Left lobe of liver (tissue), 2 donors: ENCODE data around the gene RNF215. TPM values are rescaled to one million over a fixed set of nuclear protein-coding genes. Genes with fewer than 3 reads are reported as not detected.

Experiments used
- ATAC-seq: fragments of 200-7000 bp; cut with Tn5 transposase; one replicate; pipeline ENCODE4 v1.9.1; 2020; ENCODE audit warnings: mild to moderate bottlenecking, moderate library complexity
- DNase-seq: peaks from one replicate; pipeline ENCODE4 v3.0.0-alpha.2; 2020; ENCODE audit warnings: low spot score
- total RNA-seq: library from RNA; stranded (reverse); gene quantifications from one replicate; pipeline ENCODE4 v1.2.1, GENCODE V29; 2021
- donor health status: DM: no; HTN: no; CAD: no; lungs with moderate emphysema.
- donor health status: DM: no; HTN: yes; CAD: no.

RNF215 gene
- total RNA-seq, 1 donor from 2014 or later = 8.7 TPM

DNA sequence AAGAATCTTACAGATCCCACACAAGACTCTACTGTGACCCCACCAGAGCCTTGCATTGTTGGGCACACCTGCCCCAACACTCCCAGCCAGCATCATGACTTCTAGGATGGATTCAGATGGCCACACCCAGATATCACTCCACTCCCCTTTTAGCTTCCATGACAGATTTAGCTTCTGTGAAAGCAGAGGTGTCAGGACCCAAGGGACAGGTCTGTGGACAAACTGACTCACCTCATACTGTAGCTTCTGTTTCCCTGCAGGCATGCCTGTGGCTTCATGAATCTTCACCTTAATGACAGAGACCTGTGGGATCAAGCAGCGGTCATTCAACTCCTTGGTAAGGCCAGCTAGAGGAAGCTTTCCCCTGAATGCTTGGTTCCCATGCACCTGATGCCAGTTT, 52.0 kb downstream of the RNF215 start:
- no peak for DNase-seq
- ATAC-seq = no peak

DNA sequence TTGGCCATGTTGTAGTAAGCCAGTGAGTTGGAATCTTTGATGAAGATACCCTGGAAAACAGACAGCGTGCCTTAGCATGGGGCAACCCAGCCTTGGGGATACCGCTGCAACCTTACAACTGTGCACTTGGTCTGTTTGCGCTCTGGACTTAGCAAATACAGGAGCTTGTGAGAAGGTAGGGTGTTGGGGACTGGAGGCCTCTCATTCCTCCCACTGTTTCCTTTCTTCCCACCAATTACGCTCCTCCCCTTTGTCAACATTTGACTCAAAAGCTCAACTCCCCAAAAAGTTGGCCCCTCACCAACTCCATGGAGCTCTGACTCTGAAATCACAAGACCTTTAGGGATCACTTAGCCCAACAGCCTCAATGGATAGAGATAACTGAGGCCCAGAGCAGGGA, 52.6 kb downstream of the RNF215 start:
- DNase-seq (no peak), ATAC-seq (no peak)

DNA sequence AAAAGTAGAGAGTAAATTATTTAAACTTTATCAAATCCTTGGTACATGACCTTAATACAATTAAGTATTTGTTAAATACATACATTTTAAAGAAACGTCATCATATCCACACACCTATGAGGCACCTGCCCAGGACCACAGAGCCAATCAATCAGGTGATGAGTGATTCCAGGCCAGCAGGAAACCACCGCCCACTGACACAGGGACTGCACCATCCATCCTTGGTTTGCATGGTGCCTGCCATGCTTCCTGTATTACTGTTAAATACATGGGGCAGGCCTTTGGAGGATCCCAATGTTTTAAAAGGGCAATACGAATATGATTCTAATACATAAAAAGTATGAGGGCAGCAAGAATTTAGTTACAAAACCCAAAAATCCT, 53.5 kb downstream of the RNF215 start:
- ATAC-seq (no peak), DNase-seq (no peak)

DNA sequence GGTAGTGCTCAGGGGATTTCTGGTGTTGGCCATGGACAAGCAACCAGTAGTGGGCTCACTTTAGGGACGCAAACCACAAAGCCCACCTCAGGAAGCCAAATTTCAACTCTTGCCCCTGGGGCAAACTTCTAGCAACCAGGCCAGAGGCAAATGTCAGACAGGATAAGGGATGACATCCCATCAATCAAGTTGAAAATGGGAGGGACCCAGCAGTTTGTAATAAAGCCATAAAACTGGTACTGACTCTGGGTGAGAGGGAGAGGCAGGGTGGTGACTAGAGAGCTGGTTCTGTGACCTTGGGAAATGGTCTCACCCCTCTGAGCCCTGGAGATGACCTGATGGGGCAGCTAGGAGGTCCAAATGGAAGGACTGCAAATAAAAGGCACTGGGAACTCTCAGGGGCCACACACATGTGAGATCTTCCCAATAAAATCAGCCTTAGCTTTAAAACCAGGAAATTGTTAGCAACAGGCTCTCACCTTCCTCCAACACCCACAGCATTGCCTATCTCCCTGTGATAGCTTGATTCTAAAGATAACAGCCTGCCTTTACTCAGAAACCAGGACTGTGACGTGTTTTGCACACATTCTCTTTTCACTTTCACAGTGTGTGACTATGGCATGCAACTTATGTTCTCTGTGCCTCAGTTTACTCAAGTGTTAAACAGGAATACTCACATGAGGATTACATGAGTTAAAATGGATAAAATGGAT, 54.1 kb downstream of the RNF215 start:
- no peak for ATAC-seq
- no peak for DNase-seq

DNA sequence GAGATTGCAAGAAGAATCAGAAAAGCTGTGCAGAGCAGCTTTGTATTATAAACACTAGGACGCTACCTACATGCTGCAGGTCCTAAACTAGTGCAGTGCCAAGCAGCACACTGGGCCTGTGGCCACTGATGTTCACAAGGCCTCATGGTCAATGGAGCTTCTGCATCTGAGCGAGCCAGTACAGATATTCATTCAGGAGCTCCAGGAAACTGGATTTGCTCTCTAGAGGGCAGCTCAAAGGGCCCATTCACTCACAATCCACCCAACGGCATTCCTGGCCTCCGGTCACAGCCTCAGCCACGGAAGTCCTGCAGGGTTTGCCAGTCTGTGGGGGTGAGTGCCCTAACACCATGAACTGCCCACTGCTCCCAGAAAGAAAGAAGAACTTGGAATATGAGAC, 54.7 kb downstream of the RNF215 start:
- DNase-seq = no peak

More for the DNA sequence above, 54.7 kb downstream of the RNF215 start:
- no peak for ATAC-seq

Other genes with a start within 250 kb of the RNF215 start
- 0.38 TPM for gene LIF, start 140.7 kb downstream of the RNF215 start, total RNA-seq
- 0.10 TPM for gene OSM, start 120.6 kb downstream of the RNF215 start, total RNA-seq
- gene CASTOR1, start 97.9 kb downstream of the RNF215 start, total RNA-seq = 9.7 TPM
- 19.7 TPM for gene TBC1D10A, start 60.5 kb downstream of the RNF215 start, total RNA-seq
- 73.3 TPM for gene SF3A1, start 30.5 kb downstream of the RNF215 start, total RNA-seq
- gene CCDC157, start 30.4 kb downstream of the RNF215 start, total RNA-seq = 0.78 TPM
- 252 TPM for gene SEC14L2, start 9.6 kb upstream of the RNF215 start, total RNA-seq
- 6.3 TPM for gene MTFP1, start 38.4 kb upstream of the RNF215 start, total RNA-seq
- gene SEC14L3, start 84.6 kb upstream of the RNF215 start, total RNA-seq = 0.60 TPM
- gene SEC14L4, start 118.3 kb upstream of the RNF215 start, total RNA-seq = 29.1 TPM
- gene SEC14L6, start 159.3 kb upstream of the RNF215 start, total RNA-seq = 0.08 TPM
- 1.4 TPM for gene GAL3ST1, start 187.3 kb upstream of the RNF215 start, total RNA-seq
- 22.4 TPM for gene PES1, start 204.5 kb upstream of the RNF215 start, total RNA-seq
- 12.3 TPM for gene TCN2, start 219.8 kb upstream of the RNF215 start, total RNA-seq
- 0.33 TPM for gene SLC35E4, start 248.4 kb upstream of the RNF215 start, total RNA-seq